ENCODE measurements around the gene GRIA2. TPM values are rescaled to one million over a fixed set of nuclear protein-coding genes. Genes with fewer than 3 reads are reported as not detected.
"Not testable (repeated sequence)": the region's sequence is repeated elsewhere in the genome, so short reads cannot be mapped to it uniquely, and the experiment has no call there.

GRIA2 gene
- polyA plus RNA-seq, 3 donors, result not detected

DNA sequence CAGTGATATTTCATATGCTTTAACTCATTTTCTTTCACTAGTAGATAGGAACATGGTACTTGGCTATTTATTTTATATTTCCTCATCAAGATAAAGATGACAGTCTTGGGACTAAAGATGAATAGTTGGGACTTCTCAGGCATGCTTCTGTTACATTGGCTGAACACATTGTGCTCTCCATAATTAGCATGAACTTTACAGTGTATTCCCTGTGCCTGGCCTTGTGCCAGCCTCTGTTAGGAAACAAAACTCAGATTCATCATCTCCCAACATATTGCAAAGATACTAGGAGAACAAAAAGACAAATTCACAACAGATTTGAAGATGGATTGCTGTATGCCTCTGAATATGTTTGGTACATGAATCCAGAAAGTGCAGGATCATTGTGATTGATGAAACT is 26.4 kb downstream of the GRIA2 start:
- Mint-ChIP-seq H3K36me3 (no peaks in the 10 kb centered on the region), H3K9me3 (peaks cover 0 to 4% (median 0%) of the 10 kb centered on the region in 7 donors), H3K4me1 (no peaks in the 10 kb centered on the region), H3K27ac (no peak overlapping the region), H3K27me3 (ENCODE audit: low read depth in 3 of 3) (peaks cover 0 to 4% (median 0%) of the 10 kb centered on the region in 3 donors), H3K4me3 (no peak overlapping the region)
- no peak for DNase-seq
- Histone ChIP-seq H3K4me2 (replicated peaks; ENCODE audit: extremely low read depth, low read length, poor library complexity, severe bottlenecking) (no peak overlapping the region), H3K27me3 (ENCODE audit: control insufficient read depth in 2 of 2, insufficient read depth in 2 of 2, low read length in 2 of 2) (no peaks in the 10 kb centered on the region), H3K4me3 (replicated peaks in 1 of 3; ENCODE audit: low read depth in 2 of 3, low read length in 3 of 3) (no peak overlapping the region), H2AFZ (ENCODE audit: insufficient read depth, low read depth, low read length, poor library complexity, severe bottlenecking) (no peak overlapping the region), H3K79me2 (ENCODE audit: insufficient read depth, low read length) (no peaks in the 10 kb centered on the region), H4K20me1 (ENCODE audit: insufficient read depth, low read length) (no peaks in the 10 kb centered on the region), H3K9me3 (replicated peaks in 1 of 2; ENCODE audit: control insufficient read depth in 1 of 2, insufficient read depth in 1 of 2, low read length in 2 of 2) (no peaks in the 10 kb centered on the region), H3K9ac (ENCODE audit: insufficient read depth, low read length, poor library complexity, severe bottlenecking) (no peak overlapping the region), H3K4me1 (ENCODE audit: control insufficient read depth in 1 of 2, insufficient read depth in 2 of 2, low read length in 2 of 2) (no peaks in the 10 kb centered on the region), H3K27ac (ENCODE audit: low read depth in 1 of 2, low read length in 2 of 2) (no peak overlapping the region), H3K36me3 (replicated peaks in 1 of 2; ENCODE audit: control insufficient read depth in 1 of 2, insufficient read depth in 2 of 2, low read length in 2 of 2) (no peaks in the 10 kb centered on the region)
- intact Hi-C loops (cut with micrococcal nuclease), result no loop called here
- TF ChIP-seq, protein P1, sequence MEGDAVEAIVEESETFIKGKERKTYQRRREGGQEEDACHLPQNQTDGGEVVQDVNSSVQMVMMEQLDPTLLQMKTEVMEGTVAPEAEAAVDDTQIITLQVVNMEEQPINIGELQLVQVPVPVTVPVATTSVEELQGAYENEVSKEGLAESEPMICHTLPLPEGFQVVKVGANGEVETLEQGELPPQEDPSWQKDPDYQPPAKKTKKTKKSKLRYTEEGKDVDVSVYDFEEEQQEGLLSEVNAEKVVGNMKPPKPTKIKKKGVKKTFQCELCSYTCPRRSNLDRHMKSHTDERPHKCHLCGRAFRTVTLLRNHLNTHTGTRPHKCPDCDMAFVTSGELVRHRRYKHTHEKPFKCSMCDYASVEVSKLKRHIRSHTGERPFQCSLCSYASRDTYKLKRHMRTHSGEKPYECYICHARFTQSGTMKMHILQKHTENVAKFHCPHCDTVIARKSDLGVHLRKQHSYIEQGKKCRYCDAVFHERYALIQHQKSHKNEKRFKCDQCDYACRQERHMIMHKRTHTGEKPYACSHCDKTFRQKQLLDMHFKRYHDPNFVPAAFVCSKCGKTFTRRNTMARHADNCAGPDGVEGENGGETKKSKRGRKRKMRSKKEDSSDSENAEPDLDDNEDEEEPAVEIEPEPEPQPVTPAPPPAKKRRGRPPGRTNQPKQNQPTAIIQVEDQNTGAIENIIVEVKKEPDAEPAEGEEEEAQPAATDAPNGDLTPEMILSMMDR (IDR thresholded peaks at IDR 0.05), result no peak

DNA sequence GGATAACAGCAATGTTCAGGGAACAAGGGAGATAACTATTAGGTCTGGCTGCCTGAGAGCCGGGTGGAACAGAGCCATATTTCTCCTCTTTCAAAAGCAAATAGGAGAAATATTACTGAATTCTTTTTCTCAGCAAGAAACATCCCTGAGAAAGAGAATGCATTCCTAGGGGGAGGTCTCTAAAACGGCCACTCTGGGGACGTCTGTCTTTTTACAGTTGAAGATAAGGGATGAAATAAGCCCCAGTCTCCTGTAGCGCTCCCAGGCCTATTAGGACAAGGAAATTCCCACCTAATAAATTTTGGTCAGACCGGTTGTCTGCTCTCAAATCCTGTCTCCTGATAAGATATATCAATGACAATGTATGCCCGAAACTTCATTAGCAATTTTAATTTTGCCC is 37.6 kb downstream of the GRIA2 start:
- H3K27ac Mint-ChIP-seq; H3K27ac ChIP-seq (ENCODE audit: low read depth in 1 of 2, low read length in 2 of 2); H3K27me3 Mint-ChIP-seq (ENCODE audit: low read depth in 3 of 3); DNase-seq; H3K4me1 ChIP-seq (ENCODE audit: control insufficient read depth in 1 of 2, insufficient read depth in 2 of 2, low read length in 2 of 2); H3K27me3 ChIP-seq (ENCODE audit: control insufficient read depth in 2 of 2, insufficient read depth in 2 of 2, low read length in 2 of 2); H2AFZ ChIP-seq (ENCODE audit: insufficient read depth, low read depth, low read length, poor library complexity, severe bottlenecking); H3K79me2 ChIP-seq (ENCODE audit: insufficient read depth, low read length); H3K36me3 Mint-ChIP-seq; H4K20me1 ChIP-seq (ENCODE audit: insufficient read depth, low read length); H3K4me2 ChIP-seq (replicated peaks; ENCODE audit: extremely low read depth, low read length, poor library complexity, severe bottlenecking); H3K4me3 ChIP-seq (replicated peaks in 1 of 3; ENCODE audit: low read depth in 2 of 3, low read length in 3 of 3); H3K9ac ChIP-seq (ENCODE audit: insufficient read depth, low read length, poor library complexity, severe bottlenecking); intact Hi-C loops (cut with micrococcal nuclease); H3K36me3 ChIP-seq (replicated peaks in 1 of 2; ENCODE audit: control insufficient read depth in 1 of 2, insufficient read depth in 2 of 2, low read length in 2 of 2); H3K4me3 Mint-ChIP-seq; H3K4me1 Mint-ChIP-seq: not testable (repeated sequence)
- H3K9me3 Mint-ChIP-seq, result peaks cover 4 to 21% (median 10%) of the 10 kb centered on the region in 7 donors
- H3K9me3 ChIP-seq (replicated peaks in 1 of 2; ENCODE audit: control insufficient read depth in 1 of 2, insufficient read depth in 1 of 2, low read length in 2 of 2), result peaks cover 3 to 12% of the 10 kb centered on the region in 2 donors
- WGBS (ENCODE audit: insufficient coverage), result 100% methylated on average over 1 of the region's 6 CpGs
